A549 (cell line): Measurements from ENCODE around the gene CFAP77. TPM values are rescaled to one million over a fixed set of nuclear protein-coding genes. Genes with fewer than 3 reads are reported as not detected.

ENCODE experiments used
- ATAC-seq, 2 experiments: fragments of 200-7000 bp in 1 of 2; fragments of >200 bp in 1 of 2; cut with Nextera tagmentation in 1 of 2; cut with Tn5 transposase in 1 of 2; 3 replicates each; pipeline versions ENCODE4 v1.8.0 to v1.9.1; 2018 to 2020; ENCODE audit warnings: mild to moderate bottlenecking in 1 of 2, moderate library complexity in 1 of 2
- CTCF ChIA-PET: fragments of 300-600 bp; sonication (Branson Sonifier 250); formaldehyde crosslinking; extraction: SDS; loops from one replicate; lab custom pipeline; 2021; ENCODE audit warnings: antibody characterized with exemption, inconsistent platforms; lab: Yijun Ruan, JAX
- POLR2A ChIA-PET: fragments of 350-600 bp; formaldehyde crosslinking; extraction: SDS; loops from one replicate; lab custom pipeline; 2021; ENCODE audit warnings: antibody characterized with exemption, inconsistent platforms; lab: Yijun Ruan, JAX
- DNase-seq, 2 experiments: peaks; one replicate each; pipeline versions ENCODE4 v3.0.0 to v3.0.0-alpha.2; 2011 to 2016; ENCODE audit warnings: low read depth in 1 of 2, low spot score in 1 of 2
- FAIRE-seq: peaks from 2 replicates; lab custom pipeline; 2011; peaks lifted over from hg19 to GRCh38; lab: Jason Lieb, UNC
- H3K27ac ChIP-seq, 2 experiments: fragments of >200 bp; sonication (Bioruptor Twin); formaldehyde crosslinking; 3 replicates each; pipeline ENCODE4 v1.5.1; 2016 to 2017
- H3K4me1 ChIP-seq: fragments of >200 bp; sonication (Bioruptor Twin); formaldehyde crosslinking; 3 replicates; pipeline ENCODE4 v1.6.1; 2016
- H3K4me2 ChIP-seq: fragments of >200 bp; sonication (Bioruptor Twin); formaldehyde crosslinking; 3 replicates; pipeline ENCODE4 v1.6.1; 2016
- H3K4me3 ChIP-seq: fragments of >200 bp; sonication (Bioruptor Twin); formaldehyde crosslinking; 3 replicates; pipeline ENCODE4 v1.5.1; 2016
- H3K9me3 ChIP-seq: fragments of >200 bp; sonication (Bioruptor Twin); formaldehyde crosslinking; 3 replicates; pipeline ENCODE4 v1.6.1; 2016
- BHLHE40 ChIP-seq: IDR thresholded peaks from 2 replicates; pipeline ENCODE4 v1.6.1; 2012; ENCODE audit warnings: low read depth, low read length, inconsistent platforms
- CBX2 ChIP-seq: fragments of 200-600 bp; sonication (generic); IDR thresholded peaks from 2 replicates; pipeline ENCODE4 v1.6.1; 2016; ENCODE audit warnings: low read depth, mild to moderate bottlenecking, borderline replicate concordance
- CBX8 ChIP-seq: fragments of 200-600 bp; sonication (generic); IDR thresholded peaks from 2 replicates; pipeline ENCODE4 v1.6.1; 2016
- CEBPB ChIP-seq, 2 experiments: fragments of >200 bp in 1 of 2; sonication (Bioruptor Twin) in 1 of 2; formaldehyde crosslinking in 1 of 2; IDR thresholded peaks; 2 replicates each; pipeline ENCODE4 v1.6.1; 2012 to 2016
- CHD2 ChIP-seq: fragments of 150-350 bp; IDR thresholded peaks from 2 replicates; pipeline ENCODE4 v1.6.1; 2014; ENCODE audit warnings: low read length; ENCODE audit not compliant: partially characterized antibody
- ESRRA ChIP-seq: fragments of 150-350 bp; IDR thresholded peaks from 2 replicates; pipeline ENCODE4 v1.6.1; 2014; ENCODE audit warnings: mild to moderate bottlenecking, low read length, borderline replicate concordance
- FOXS1 ChIP-seq: fragments of 250-450 bp; sonication (Bioruptor Pico); IDR thresholded peaks from 2 replicates; pipeline ENCODE4 v1.5.0; 2020; ENCODE audit warnings: mild to moderate bottlenecking, moderate library complexity
- HDAC2 ChIP-seq: fragments of 200-600 bp; sonication (generic); IDR thresholded peaks from 2 replicates; pipeline ENCODE4 v1.6.1; 2016
- JUNB ChIP-seq: fragments of >200 bp; sonication (Bioruptor Twin); formaldehyde crosslinking; IDR thresholded peaks from 2 replicates; pipeline ENCODE4 v1.6.1; 2016
- KDM1A ChIP-seq: fragments of 200-600 bp; sonication (generic); IDR thresholded peaks from 2 replicates; pipeline ENCODE4 v1.6.1; 2016; ENCODE audit warnings: low read depth, mild to moderate bottlenecking
- MYC ChIP-seq: IDR thresholded peaks from 2 replicates; pipeline ENCODE4 v1.6.1; 2012; ENCODE audit warnings: mild to moderate bottlenecking, inconsistent platforms, low read length, improper control_type of control experiment, borderline replicate concordance
- NFE2L2 ChIP-seq: fragments of 150-350 bp; conservative IDR thresholded peaks from 2 replicates; pipeline ENCODE4 v1.6.1; 2014; ENCODE audit warnings: low read length
- NR3C1 ChIP-seq: fragments of >200 bp; sonication (Bioruptor Twin); formaldehyde crosslinking; IDR thresholded peaks from 3 replicates; pipeline ENCODE4 v1.6.1; 2017
- POLR2A ChIP-seq: IDR thresholded peaks from 2 replicates; pipeline ENCODE4 v1.6.1; 2012; ENCODE audit warnings: mild to moderate bottlenecking, low read length
- POLR2AphosphoS2 ChIP-seq: conservative IDR thresholded peaks from 2 replicates; pipeline ENCODE4 v1.6.1; 2012; ENCODE audit warnings: low read length, improper control_type of control experiment, inconsistent platforms
- RARB ChIP-seq: fragments of 250-450 bp; sonication (Bioruptor Pico); IDR thresholded peaks from 2 replicates; pipeline ENCODE4 v1.8.0; 2021; ENCODE audit warnings: mild to moderate bottlenecking, moderate library complexity
- RCOR1 ChIP-seq: fragments of 150-350 bp; IDR thresholded peaks from 2 replicates; pipeline ENCODE4 v1.6.1; 2014; ENCODE audit warnings: antibody characterized with exemption, low read length, low read depth
- RFX5 ChIP-seq: fragments of 450-650 bp; IDR thresholded peaks from 2 replicates; pipeline ENCODE4 v1.7.1; 2014; ENCODE audit warnings: antibody characterized with exemption, mild to moderate bottlenecking, moderate library complexity
- RNF2 ChIP-seq: fragments of 200-600 bp; sonication (generic); IDR thresholded peaks from 2 replicates; pipeline ENCODE4 v1.6.1; 2016; ENCODE audit warnings: low read depth, mild to moderate bottlenecking, antibody characterized with exemption, moderate library complexity, borderline replicate concordance
- SMC3 ChIP-seq: fragments of >200 bp; sonication (Bioruptor Twin); formaldehyde crosslinking; IDR thresholded peaks from 3 replicates; pipeline ENCODE4 v1.6.1; 2018; ENCODE audit warnings: inconsistent platforms
- ZFP36 ChIP-seq: fragments of 450-650 bp; IDR thresholded peaks from 2 replicates; pipeline ENCODE4 v1.6.1; 2014; ENCODE audit warnings: borderline replicate concordance; ENCODE audit not compliant: partially characterized antibody
- WGBS: methylation state at CpG from one replicate; pipeline ENCODE4 v1.1.6; 2017; ENCODE audit errors: missing lambda C conversion rate; 5-methylcytosine and 5-hydroxymethylcytosine counted together
- polyA plus RNA-seq, 4 experiments: library from polyadenylated mRNA; depleted of rRNA in 3 of 4; stranded (reverse); fragments of >200 nt; fragmentation: RNase III in 1 of 4; extraction: RNeasy Plus Mini Kit Qiagen cat#74134 plus additional on column Dnase treatment in 1 of 4; gene quantifications; 2 replicates in 3 of 4; 3 replicates in 1 of 4; pipeline ENCODE4 v1.2.3, GENCODE V29; 2011 to 2017
- TF ChIP-seq, protein P1 (sequence below): fragments of 250-450 bp; sonication (Bioruptor Pico); IDR thresholded peaks from 2 replicates; pipeline ENCODE4 v1.5.0; 2020; ENCODE audit warnings: low read depth, mild to moderate bottlenecking, moderate library complexity
- TF ChIP-seq, protein P2 (sequence below): fragments of 200-600 bp; sonication (generic); IDR thresholded peaks from 2 replicates; pipeline ENCODE4 v1.6.1; 2016; ENCODE audit warnings: antibody characterized with exemption, mild to moderate bottlenecking, moderate library complexity
- TF ChIP-seq, protein P3 (sequence below): IDR thresholded peaks from 2 replicates; pipeline ENCODE4 v1.6.1; 2012
- TF ChIP-seq, protein P4 (sequence below): fragments of >200 bp; sonication (Bioruptor Twin); formaldehyde crosslinking; IDR thresholded peaks from 3 replicates; pipeline ENCODE4 v1.5.1; 2016
- TF ChIP-seq, protein P5 (sequence below): IDR thresholded peaks from 2 replicates; pipeline ENCODE4 v1.6.1; 2012
- TF ChIP-seq, protein P6 (sequence below): fragments of >200 bp; sonication (Bioruptor Twin); formaldehyde crosslinking; IDR thresholded peaks from 2 replicates; pipeline ENCODE4 v1.6.1; 2016

The CFAP77 gene
- polyA plus RNA-seq, 2 of the 4 experiments (the other 2 are of a cell fraction): 0.05 TPM; not detected in 1

DNA sequence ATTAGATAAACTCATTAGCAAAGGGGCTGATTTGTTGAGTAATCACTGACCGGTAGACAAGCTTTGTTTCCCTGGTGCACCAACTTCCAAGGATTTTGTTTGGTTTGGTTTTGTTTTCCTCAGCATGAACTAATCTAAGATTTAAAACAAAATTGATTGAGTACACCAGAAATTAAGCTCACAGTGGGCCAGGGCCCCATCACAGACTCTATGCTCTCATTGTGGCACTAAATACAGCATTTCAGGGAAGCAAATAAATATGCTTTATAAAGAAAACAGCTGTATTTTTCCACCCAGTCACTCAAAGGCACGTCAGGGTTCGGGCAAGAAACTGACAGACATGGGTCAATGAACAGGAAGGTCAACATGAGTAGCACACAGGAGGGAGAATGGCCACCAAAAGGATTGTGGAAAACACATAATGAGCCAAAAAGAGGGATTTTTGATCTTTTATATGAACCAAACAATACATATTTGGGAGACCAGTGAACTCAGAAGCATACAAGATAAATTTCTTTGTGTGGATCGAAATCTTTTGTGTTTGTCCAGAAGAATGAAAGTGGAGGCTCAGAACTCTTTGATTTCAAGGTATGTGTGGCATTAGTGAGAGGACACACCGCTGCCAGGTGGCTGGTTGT, 8.8 kb downstream of the CFAP77 start:
- ChIA-PET CTCF (interaction anchor here (0.6 to 2.3 kb wide), 3 partner anchors 151 to 255 kb away, joined by 4 to 6 read pairs (median 4); no protein-coding TSS in a partner anchor), POLR2A (no interaction called here)
- ATAC-seq: no peak
- Histone ChIP-seq H3K4me3 (no peak overlapping the region), H3K9me3 (no peaks in the 10 kb centered on the region), H3K4me1 (no peaks in the 10 kb centered on the region), H3K4me2 (no peak overlapping the region)
- 15% methylated on average over 5 of the region's 5 CpGs for WGBS
- TF ChIP-seq HDAC2: no peak
- no peak for TF ChIP-seq POLR2AphosphoS2
- TF ChIP-seq, protein P1, sequence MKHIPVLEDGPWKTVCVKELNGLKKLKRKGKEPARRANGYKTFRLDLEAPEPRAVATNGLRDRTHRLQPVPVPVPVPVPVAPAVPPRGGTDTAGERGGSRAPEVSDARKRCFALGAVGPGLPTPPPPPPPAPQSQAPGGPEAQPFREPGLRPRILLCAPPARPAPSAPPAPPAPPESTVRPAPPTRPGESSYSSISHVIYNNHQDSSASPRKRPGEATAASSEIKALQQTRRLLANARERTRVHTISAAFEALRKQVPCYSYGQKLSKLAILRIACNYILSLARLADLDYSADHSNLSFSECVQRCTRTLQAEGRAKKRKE: no peak
- TF ChIP-seq POLR2A: no peak
- TF ChIP-seq ESRRA: no peak
- TF ChIP-seq, protein P2, sequence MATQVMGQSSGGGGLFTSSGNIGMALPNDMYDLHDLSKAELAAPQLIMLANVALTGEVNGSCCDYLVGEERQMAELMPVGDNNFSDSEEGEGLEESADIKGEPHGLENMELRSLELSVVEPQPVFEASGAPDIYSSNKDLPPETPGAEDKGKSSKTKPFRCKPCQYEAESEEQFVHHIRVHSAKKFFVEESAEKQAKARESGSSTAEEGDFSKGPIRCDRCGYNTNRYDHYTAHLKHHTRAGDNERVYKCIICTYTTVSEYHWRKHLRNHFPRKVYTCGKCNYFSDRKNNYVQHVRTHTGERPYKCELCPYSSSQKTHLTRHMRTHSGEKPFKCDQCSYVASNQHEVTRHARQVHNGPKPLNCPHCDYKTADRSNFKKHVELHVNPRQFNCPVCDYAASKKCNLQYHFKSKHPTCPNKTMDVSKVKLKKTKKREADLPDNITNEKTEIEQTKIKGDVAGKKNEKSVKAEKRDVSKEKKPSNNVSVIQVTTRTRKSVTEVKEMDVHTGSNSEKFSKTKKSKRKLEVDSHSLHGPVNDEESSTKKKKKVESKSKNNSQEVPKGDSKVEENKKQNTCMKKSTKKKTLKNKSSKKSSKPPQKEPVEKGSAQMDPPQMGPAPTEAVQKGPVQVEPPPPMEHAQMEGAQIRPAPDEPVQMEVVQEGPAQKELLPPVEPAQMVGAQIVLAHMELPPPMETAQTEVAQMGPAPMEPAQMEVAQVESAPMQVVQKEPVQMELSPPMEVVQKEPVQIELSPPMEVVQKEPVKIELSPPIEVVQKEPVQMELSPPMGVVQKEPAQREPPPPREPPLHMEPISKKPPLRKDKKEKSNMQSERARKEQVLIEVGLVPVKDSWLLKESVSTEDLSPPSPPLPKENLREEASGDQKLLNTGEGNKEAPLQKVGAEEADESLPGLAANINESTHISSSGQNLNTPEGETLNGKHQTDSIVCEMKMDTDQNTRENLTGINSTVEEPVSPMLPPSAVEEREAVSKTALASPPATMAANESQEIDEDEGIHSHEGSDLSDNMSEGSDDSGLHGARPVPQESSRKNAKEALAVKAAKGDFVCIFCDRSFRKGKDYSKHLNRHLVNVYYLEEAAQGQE: no peak
- no peak for TF ChIP-seq RNF2
- TF ChIP-seq, protein P3, sequence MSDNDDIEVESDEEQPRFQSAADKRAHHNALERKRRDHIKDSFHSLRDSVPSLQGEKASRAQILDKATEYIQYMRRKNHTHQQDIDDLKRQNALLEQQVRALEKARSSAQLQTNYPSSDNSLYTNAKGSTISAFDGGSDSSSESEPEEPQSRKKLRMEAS: no peak
- TF ChIP-seq, protein P4, sequence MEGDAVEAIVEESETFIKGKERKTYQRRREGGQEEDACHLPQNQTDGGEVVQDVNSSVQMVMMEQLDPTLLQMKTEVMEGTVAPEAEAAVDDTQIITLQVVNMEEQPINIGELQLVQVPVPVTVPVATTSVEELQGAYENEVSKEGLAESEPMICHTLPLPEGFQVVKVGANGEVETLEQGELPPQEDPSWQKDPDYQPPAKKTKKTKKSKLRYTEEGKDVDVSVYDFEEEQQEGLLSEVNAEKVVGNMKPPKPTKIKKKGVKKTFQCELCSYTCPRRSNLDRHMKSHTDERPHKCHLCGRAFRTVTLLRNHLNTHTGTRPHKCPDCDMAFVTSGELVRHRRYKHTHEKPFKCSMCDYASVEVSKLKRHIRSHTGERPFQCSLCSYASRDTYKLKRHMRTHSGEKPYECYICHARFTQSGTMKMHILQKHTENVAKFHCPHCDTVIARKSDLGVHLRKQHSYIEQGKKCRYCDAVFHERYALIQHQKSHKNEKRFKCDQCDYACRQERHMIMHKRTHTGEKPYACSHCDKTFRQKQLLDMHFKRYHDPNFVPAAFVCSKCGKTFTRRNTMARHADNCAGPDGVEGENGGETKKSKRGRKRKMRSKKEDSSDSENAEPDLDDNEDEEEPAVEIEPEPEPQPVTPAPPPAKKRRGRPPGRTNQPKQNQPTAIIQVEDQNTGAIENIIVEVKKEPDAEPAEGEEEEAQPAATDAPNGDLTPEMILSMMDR: no peak
- TF ChIP-seq CHD2: no peak
- TF ChIP-seq, all 56 proteins: peak for 0
- FAIRE-seq (no peak), DNase-seq (no peak)
- H3K27ac ChIP-seq: no peak overlapping the region

DNA sequence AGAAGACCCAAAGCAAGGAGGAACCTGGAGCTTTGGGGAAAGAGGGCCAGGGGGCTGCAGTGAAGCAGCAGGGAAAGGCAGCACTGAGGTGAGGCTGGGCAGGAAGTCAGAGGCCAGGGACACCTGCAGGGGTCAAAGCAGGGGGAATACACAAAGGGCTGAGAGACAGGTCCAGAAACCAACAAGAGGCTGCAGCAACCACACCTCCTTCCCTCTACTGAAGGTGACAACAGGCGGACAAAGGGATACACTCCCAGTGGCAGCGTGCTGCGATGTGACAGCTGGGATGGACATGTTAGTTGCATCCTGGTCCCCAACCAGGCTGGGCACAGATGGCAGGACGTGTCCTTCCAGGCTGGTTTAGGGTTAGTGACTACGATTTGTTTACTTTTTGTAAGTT, 12.6 kb downstream of the CFAP77 start:
- no peak for FAIRE-seq
- 23% methylated on average over 5 of the region's 5 CpGs for whole genome bisulfite sequencing
- no peaks in the 10 kb centered on the region for H3K9me3 ChIP-seq
- CTCF ChIA-PET: interaction anchor here (0.6 to 1.9 kb wide), 4 partner anchors 11 to 152 kb away, joined by 3 to 6 read pairs (median 4); no protein-coding TSS in a partner anchor
- no peak for TF ChIP-seq SMC3
- no peak for TF ChIP-seq CEBPB (IDR thresholded peaks at IDR 0.05)
- no peak for TF ChIP-seq RARB (CRISPR knock-in tag)
- no peak for TF ChIP-seq MYC
- TF ChIP-seq CBX8: no peak
- TF ChIP-seq, protein P5, sequence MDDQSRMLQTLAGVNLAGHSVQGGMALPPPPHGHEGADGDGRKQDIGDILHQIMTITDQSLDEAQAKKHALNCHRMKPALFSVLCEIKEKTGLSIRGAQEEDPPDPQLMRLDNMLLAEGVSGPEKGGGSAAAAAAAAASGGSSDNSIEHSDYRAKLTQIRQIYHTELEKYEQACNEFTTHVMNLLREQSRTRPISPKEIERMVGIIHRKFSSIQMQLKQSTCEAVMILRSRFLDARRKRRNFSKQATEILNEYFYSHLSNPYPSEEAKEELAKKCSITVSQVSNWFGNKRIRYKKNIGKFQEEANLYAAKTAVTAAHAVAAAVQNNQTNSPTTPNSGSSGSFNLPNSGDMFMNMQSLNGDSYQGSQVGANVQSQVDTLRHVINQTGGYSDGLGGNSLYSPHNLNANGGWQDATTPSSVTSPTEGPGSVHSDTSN: no peak
- TF ChIP-seq, protein P6, sequence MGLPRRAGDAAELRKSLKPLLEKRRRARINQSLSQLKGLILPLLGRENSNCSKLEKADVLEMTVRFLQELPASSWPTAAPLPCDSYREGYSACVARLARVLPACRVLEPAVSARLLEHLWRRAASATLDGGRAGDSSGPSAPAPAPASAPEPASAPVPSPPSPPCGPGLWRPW: no peak
- no peak for TF ChIP-seq JUNB
- TF ChIP-seq NR3C1: no peak
- no peak for TF ChIP-seq RFX5
- TF ChIP-seq ZFP36: no peak
- no peak for TF ChIP-seq CBX2
- TF ChIP-seq NFE2L2: no peak
- TF ChIP-seq BHLHE40: no peak
- no peak for TF ChIP-seq FOXS1 (CRISPR knock-in tag)
- TF ChIP-seq RCOR1: no peak
- no peak for TF ChIP-seq KDM1A
- H3K4me3 ChIP-seq: no peak overlapping the region
- POLR2A ChIA-PET: no interaction called here
- no peak overlapping the region for H3K4me2 ChIP-seq
- H3K27ac ChIP-seq: no peak overlapping the region
- no peaks in the 10 kb centered on the region for H3K4me1 ChIP-seq
- ATAC-seq: no peak; a peak in 1 of 6 replicates
- DNase-seq: no peak
